ENCODE results near the gene NADK2.

The NADK2 gene

GRCh38 chr5:36177154-36177553 is 64.6 kb downstream of the NADK2 start:
- FAIRE-seq (no peak), DNase-seq (ENCODE audit: insufficient read length, low spot score) (no peak)
- no peak for TF ChIP-seq POLR2A (IDR thresholded peaks at IDR 0.05; ENCODE audit: low read depth, low read length)

DNA sequence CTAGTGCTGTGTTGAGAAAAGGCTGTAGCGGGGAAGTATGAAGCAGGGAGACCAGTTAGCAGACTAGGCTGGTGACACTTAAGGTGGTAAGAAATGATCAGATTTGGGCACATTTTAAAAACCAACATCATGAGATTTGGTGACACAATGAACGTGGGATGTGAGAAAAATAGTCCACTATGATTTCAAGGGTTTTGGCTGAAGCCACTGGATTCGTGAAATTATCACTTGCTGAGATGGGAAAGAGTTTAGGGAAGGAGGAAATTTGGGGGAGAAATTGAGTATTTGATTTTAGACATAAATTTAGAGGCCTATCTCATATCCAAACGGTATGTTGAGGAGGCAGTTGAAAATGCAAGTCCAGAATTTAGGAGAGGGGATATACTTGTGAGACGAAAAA is 66.7 kb downstream of the NADK2 start:
- DNase-seq (ENCODE audit: insufficient read length, low spot score) (no peak), FAIRE-seq (no peak)
- TF ChIP-seq POLR2A (IDR thresholded peaks at IDR 0.05; ENCODE audit: low read depth, low read length) = no peak

- no peak for TF ChIP-seq POLR2A (IDR thresholded peaks at IDR 0.05; ENCODE audit: low read depth, low read length)
- peak; percentile 6 for FAIRE-seq
- no peak for DNase-seq (ENCODE audit: insufficient read length, low spot score)
These were observed 67.6 kb downstream of the NADK2 start for GRCh38 chr5:36174119-36174518.

- TF ChIP-seq POLR2A (IDR thresholded peaks at IDR 0.05; ENCODE audit: low read depth, low read length) = no peak
- no peak for FAIRE-seq
- DNase-seq (ENCODE audit: insufficient read length, low spot score) = no peak
These were observed 68.3 kb downstream of the NADK2 start for GRCh38 chr5:36173426-36173825.

DNA sequence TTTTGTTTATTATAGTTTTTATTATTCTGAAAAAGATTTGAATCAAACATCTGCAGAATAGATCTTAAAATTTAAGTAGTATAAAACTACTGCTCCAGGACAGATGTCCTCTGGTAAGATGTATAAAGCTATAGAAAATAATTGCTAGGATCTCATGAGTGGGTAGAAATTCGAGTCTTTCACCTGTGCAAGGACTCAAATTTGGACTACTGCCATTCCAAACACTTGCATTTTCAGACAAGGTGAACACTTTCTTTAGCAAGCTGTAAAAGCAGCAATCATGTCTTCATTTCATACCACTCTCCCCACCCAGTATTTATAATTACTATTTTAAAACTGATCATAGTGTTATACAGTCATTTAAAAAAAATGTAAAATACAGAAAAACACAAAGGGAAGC is 69.1 kb downstream of the NADK2 start:
- FAIRE-seq = no peak
- TF ChIP-seq POLR2A (IDR thresholded peaks at IDR 0.05; ENCODE audit: low read depth, low read length) = no peak
- no peak for DNase-seq (ENCODE audit: insufficient read length, low spot score)

- DNase-seq (ENCODE audit: insufficient read length, low spot score) (no peak), FAIRE-seq (no peak)
- TF ChIP-seq POLR2A (IDR thresholded peaks at IDR 0.05; ENCODE audit: low read depth, low read length) = no peak
These were observed 70.8 kb downstream of the NADK2 start for GRCh38 chr5:36170832-36171424.

GRCh38 chr5:36168737-36169136 is 73.0 kb downstream of the NADK2 start:
- TF ChIP-seq POLR2A (IDR thresholded peaks at IDR 0.05; ENCODE audit: low read depth, low read length) = no peak
- DNase-seq (ENCODE audit: insufficient read length, low spot score) (no peak), FAIRE-seq (no peak)

DNA sequence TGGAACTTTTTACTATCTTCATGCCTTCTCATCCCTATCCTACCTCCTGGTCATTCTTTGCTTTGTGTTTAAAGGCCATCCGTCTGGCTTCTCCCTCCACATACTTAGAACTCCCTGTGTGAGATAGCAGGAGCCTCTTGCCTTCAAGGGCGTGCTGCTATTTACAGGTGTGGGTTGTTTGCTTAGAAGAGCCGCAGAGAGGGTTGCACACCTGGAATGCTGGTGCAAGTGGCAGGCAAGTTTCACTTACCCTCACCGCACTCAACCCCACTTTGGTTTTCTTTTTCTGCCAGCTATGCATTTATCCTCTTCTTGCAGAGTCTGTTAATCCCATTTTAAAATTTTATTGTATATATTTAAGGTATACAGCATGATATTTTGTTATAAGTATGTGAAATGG is 77.3 kb downstream of the NADK2 start:
- no peak for TF ChIP-seq POLR2A (IDR thresholded peaks at IDR 0.05; ENCODE audit: low read depth, low read length)
- DNase-seq (ENCODE audit: insufficient read length, low spot score) = no peak
- no peak for FAIRE-seq

GRCh38 chr5:36162810-36163486 is 78.8 kb downstream of the NADK2 start:
- FAIRE-seq = no peak
- DNase-seq (ENCODE audit: insufficient read length, low spot score) = no peak
- TF ChIP-seq POLR2A (IDR thresholded peaks at IDR 0.05; ENCODE audit: low read depth, low read length) = no peak

DNA sequence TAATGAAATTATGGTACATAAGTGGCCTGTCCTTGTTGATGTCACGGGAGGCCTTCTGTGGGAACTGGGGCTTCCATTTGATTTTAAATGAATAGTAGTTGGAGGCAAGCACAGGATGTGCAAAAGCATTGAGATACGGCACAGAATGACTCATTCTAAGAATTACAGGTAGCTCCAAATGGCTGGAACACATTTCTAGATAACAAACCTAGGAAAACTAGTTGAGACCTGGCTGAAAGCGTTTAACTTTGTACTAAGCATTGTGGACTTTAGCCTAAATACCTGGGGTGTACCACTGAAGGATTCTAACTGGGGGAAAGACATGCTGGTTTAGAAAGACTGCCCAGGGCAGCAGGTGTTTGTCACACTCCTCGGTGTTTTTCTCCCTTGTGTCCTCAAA is 80.4 kb downstream of the NADK2 start:
- DNase-seq (ENCODE audit: insufficient read length, low spot score) (no peak), FAIRE-seq (no peak)
- TF ChIP-seq POLR2A (IDR thresholded peaks at IDR 0.05; ENCODE audit: low read depth, low read length) = no peak

DNA sequence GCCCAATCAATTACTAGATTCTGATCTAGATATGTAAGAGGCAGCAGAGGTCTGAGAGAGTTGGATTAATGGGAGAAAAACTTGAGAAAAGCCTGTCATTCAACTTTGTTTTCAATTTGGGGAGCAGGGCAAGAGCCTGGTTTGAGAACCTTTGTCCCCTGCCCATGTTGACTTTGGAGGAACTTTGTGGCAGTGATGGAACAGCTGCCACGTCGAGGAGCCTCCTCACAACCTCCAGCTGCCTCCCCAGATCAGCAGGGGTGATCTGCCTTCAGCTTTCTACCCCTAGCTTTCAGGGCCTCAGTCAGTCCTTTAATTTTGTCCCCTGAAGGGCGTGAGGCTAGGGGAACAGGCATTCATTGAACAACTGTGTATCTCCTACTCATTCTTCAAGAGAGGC is 81.1 kb downstream of the NADK2 start:
- no peak for TF ChIP-seq POLR2A (IDR thresholded peaks at IDR 0.05; ENCODE audit: low read depth, low read length)
- no peak for FAIRE-seq
- DNase-seq (ENCODE audit: insufficient read length, low spot score) = no peak

- FAIRE-seq = no peak
- no peak for TF ChIP-seq POLR2A (IDR thresholded peaks at IDR 0.05; ENCODE audit: low read depth, low read length)
- DNase-seq (ENCODE audit: insufficient read length, low spot score) = no peak
These were observed 83.6 kb downstream of the NADK2 start for GRCh38 chr5:36158144-36158543.

DNA sequence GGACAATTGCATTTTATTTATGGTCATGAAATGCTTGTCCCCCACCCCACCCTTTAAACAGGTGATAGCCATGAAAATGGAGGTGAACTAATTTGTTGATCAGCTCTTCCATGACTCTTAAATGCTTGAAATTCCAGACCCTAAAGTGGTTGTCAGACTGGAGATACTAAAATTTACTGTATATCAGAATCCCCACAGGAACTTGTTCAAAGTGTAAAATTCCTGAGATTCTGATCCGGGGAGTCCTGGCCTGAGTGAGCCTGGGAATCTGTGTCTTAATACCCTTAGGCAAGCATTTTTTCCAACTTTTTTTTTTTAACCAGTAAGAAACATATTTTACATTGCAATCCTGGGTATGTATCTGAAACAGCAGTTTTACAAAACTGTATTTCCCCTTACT is 85.1 kb downstream of the NADK2 start:
- DNase-seq (ENCODE audit: insufficient read length, low spot score) (no peak), FAIRE-seq (no peak)
- TF ChIP-seq POLR2A (IDR thresholded peaks at IDR 0.05; ENCODE audit: low read depth, low read length) = no peak

DNA sequence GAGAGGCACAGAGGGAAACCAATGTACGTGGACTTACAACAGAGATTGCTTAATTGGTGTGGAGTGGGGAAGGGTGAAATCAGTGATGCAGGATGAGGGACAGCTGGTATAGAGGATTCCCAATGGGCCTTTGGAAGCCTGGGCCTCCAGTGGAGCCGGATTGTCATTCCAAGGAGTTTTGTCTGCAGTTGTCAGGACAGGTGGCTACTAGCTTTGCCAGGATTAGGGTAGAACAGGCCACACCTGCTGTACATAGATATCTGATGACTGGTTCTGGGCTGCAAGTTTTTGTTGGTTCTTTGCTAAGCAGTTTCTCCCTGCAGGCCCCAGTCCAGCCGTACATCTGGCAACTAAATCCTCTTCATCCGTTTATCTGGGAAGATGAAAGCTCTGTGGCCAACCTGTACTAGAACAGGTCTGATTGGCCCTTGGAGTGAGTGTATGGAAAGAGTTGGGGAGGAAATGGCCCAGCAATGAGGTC is 85.6 kb downstream of the NADK2 start:
- DNase-seq (ENCODE audit: insufficient read length, low spot score) (no peak), FAIRE-seq (no peak)
- TF ChIP-seq POLR2A (IDR thresholded peaks at IDR 0.05; ENCODE audit: low read depth, low read length) = no peak

- no peak for TF ChIP-seq POLR2A (IDR thresholded peaks at IDR 0.05; ENCODE audit: low read depth, low read length)
- no peak for DNase-seq (ENCODE audit: insufficient read length, low spot score)
These were observed 86.4 kb downstream of the NADK2 start for GRCh38 chr5:36155291-36155690.

More at GRCh38 chr5:36155291-36155690, 86.4 kb downstream of the NADK2 start:
- FAIRE-seq = no peak
